ENCODE results near the gene SIRT6. TPM values are rescaled to one million over a fixed set of nuclear protein-coding genes. Genes with fewer than 3 reads are reported as not detected.
A peak's percentile ranks its signal among the peaks of the same experiment; 100 is the strongest.

The SIRT6 gene
- total and polyA plus RNA-seq, 5 donors from 2014 or later = 1.7 to 34.2 (median 4.0) TPM

DNA sequence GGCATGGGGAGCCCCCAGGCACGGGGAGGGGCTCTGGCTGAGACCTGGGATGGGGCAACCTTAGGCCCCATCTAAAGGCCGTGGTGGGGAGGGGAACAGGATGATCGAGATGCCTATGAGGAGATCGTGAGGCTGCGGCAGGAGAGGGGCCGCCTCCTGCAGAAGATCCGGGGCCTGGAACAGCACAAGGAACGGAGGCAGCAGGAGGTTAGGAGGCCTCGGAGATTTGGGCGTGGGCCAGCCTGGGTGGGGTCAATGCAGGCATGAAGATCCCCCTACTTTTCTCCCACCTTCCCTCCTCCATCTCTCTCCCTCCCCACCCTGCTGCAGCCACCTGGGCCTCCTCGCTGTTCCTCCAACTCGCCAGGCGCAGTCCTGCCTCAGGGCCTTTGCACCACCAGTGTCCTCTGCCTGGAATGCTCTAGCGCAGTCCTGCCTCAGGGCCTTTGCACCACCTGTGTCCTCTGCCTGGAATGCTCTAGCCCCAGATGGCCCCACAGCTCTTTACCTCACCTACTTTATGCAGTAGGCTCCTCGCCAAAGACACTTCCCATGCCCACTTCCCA is 27.9 kb upstream of the SIRT6 start:
- Mint-ChIP-seq H3K4me3 (no peak overlapping the region), H3K9me3 (no peaks in the 10 kb centered on the region), H3K27me3 (peaks cover 4% of the 10 kb centered on the region), H3K4me1 (peaks cover 0 to 12% (median 7%) of the 10 kb centered on the region in 4 donors), H3K27ac (no peak overlapping the region), H3K36me3 (no peaks in the 10 kb centered on the region)
- Histone ChIP-seq H3K9me3 (ENCODE audit: control insufficient read depth in 2 of 2, low read length in 2 of 2) (no peaks in the 10 kb centered on the region), H3K4me3 (ENCODE audit: low read depth, low read length) (no peak overlapping the region), H3K27ac (ENCODE audit: insufficient read depth, low read length, poor library complexity, severe bottlenecking) (no peak overlapping the region), H3K4me1 (ENCODE audit: control insufficient read depth, insufficient read depth, low read length, poor library complexity, severe bottlenecking) (no peaks in the 10 kb centered on the region), H3K36me3 (ENCODE audit: control insufficient read depth, insufficient read depth, low read length) (no peaks in the 10 kb centered on the region), H3K27me3 (ENCODE audit: control insufficient read depth, insufficient read depth, low read length) (peaks cover under 1% of the 10 kb centered on the region)
- DNase-seq = no peak
- ATAC-seq (ENCODE audit: low read depth in 2 of 2) = no peak

DNA sequence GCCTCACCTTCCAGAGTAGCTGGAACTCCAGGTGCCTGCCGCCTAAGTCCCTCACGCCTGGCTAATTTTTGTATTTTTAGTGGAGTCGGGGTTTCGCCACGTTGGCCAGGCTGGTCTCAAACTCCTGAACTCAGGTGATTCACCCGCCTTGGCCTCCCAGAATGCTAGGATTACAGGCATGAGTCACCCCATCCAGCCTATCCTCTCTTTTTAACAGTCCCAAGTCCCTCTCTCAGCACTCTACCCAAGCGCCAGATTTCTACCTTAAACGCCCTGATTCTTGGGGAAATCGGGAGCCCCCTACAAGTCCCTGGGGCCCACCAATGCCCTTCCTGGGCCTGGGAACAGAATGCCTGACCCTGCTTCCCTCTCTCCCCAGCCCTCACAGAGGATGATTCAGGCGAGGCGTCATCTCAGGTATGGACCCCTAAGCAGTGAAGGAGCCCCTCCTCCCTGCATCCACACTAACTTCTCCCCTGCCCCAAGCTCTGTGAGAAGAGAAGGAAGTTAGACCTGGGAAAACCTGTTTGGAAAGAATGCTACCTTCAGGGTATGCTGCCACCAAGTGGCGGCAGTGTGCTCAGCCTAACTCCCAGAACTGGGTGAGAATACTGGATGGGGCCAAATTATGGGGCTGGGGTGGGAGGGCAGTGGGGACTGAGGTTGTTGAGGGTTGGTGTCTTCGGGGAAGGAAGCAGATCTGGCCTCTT is 26.2 kb upstream of the SIRT6 start:
- peaks cover 2% of the 10 kb centered on the region for H3K27me3 ChIP-seq (ENCODE audit: control insufficient read depth, insufficient read depth, low read length)
- H3K4me1 ChIP-seq (ENCODE audit: control insufficient read depth, insufficient read depth, low read length, poor library complexity, severe bottlenecking) = no peaks in the 10 kb centered on the region
- H3K9me3 ChIP-seq (ENCODE audit: control insufficient read depth in 2 of 2, low read length in 2 of 2) = no peaks in the 10 kb centered on the region
- no peaks in the 10 kb centered on the region for H3K27me3 Mint-ChIP-seq
- no peak for ATAC-seq (ENCODE audit: low read depth in 2 of 2)
- H3K4me3 Mint-ChIP-seq = no peak overlapping the region
- H3K4me1 Mint-ChIP-seq = peaks cover 0 to 3% (median under 1%) of the 10 kb centered on the region in 4 donors
- no peaks in the 10 kb centered on the region for H3K9me3 Mint-ChIP-seq
- no peak overlapping the region for H3K27ac Mint-ChIP-seq
- H3K4me3 ChIP-seq (ENCODE audit: low read depth, low read length) = no peak overlapping the region
- no peaks in the 10 kb centered on the region for H3K36me3 ChIP-seq (ENCODE audit: control insufficient read depth, insufficient read depth, low read length)
- no peak overlapping the region for H3K27ac ChIP-seq (ENCODE audit: insufficient read depth, low read length, poor library complexity, severe bottlenecking)
- no peak for DNase-seq
- H3K36me3 Mint-ChIP-seq = no peaks in the 10 kb centered on the region

DNA sequence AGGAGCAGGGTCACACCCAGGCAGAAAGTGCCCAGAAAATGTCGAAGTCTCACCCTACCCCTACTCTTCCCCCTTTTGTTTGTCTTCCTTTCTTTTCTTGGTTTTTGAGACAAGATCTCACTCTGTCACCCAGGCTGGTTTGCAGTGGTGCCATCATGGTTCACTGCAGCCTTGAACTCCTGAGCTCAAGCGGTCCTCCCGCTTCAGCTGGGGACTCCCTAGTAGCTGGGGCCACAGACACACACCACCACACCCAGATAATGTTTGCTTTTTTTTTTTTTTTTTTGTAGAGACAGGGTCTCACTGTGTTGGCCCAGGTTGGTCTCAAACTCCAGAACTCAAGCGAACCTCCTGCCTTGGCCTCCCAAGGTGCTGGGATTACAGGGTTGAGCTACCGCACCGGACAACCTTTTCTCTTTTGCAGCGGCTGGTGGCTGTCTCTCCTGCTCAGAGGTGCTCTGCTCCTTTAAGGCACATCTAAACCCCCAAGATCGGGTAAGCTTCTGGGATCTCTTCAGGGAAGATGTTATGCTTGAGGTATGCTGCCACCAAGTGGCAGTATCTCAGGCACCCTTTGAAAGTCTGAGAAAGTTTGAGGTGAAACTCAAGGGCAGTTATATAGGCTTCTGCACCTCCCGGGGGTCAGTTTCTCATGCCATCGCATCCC is 24.6 kb upstream of the SIRT6 start:
- Histone ChIP-seq H3K4me1 (ENCODE audit: control insufficient read depth, insufficient read depth, low read length, poor library complexity, severe bottlenecking) (no peaks in the 10 kb centered on the region), H3K4me3 (ENCODE audit: low read depth, low read length) (no peak overlapping the region), H3K27ac (ENCODE audit: insufficient read depth, low read length, poor library complexity, severe bottlenecking) (no peak overlapping the region), H3K27me3 (ENCODE audit: control insufficient read depth, insufficient read depth, low read length) (peaks cover 2% of the 10 kb centered on the region), H3K36me3 (ENCODE audit: control insufficient read depth, insufficient read depth, low read length) (no peaks in the 10 kb centered on the region), H3K9me3 (ENCODE audit: control insufficient read depth in 2 of 2, low read length in 2 of 2) (no peaks in the 10 kb centered on the region)
- peaks cover 0 to 3% (median under 1%) of the 10 kb centered on the region in 4 donors for H3K4me1 Mint-ChIP-seq
- no peak overlapping the region for H3K4me3 Mint-ChIP-seq
- no peak overlapping the region for H3K27ac Mint-ChIP-seq
- DNase-seq (peak in 1 of 3 donors; percentile 24), ATAC-seq (ENCODE audit: low read depth in 2 of 2) (no peak)
- no peaks in the 10 kb centered on the region for H3K27me3 Mint-ChIP-seq
- no peaks in the 10 kb centered on the region for H3K36me3 Mint-ChIP-seq
- no peaks in the 10 kb centered on the region for H3K9me3 Mint-ChIP-seq

DNA sequence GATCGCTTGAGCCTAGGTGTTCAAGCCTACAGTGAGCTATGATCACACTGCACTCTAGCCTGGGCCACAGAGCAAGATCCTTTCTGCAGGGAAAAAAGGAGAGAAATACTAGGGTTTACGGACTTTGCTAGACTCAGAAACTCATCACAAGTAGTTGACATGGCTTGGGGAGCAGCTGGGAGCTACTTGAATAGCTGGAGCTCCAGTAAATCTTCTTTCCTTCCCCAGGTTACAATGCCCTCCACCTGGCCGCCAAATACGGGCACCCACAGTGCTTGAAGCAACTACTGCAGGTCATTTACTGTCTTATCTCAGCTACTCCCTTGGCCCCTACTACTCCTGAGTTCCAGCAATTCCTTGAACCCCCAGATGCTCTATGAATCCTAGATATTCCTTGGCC is 19.4 kb upstream of the SIRT6 start:
- Mint-ChIP-seq H3K9me3 (peaks cover 0 to 5% (median 0%) of the 10 kb centered on the region in 7 donors), H3K4me1 (peaks cover 5 to 17% (median 9%) of the 10 kb centered on the region in 4 donors)
- no peak for ATAC-seq (ENCODE audit: low read depth in 2 of 2)

DNA sequence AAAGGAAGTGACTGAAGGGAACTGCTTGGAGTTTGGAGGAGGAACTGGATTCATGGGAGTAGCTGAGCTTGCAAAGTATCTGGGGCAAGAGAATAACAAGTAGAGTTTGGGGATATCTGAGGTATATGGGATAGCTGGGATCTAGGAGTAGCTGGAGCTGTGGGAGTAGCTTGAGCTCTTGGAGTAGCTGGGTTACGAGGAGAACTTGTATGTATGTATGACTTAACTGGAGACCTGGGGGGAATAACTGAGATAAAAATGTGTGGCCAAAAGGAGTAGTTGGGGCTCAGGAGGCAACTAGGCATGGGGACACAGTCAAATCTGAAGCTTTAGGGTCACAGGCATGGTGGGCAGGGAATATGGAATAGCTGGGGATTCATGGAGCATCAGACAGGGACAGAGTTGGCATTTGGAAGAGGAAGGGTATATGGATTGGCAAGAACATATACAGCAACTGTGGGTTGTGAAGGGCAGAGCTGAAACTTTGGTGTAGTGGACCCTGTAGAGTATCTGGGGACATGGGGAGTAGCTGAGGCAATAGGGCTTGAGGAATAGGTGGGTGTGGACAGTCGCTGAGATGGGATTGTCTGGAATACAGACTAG is 18.7 kb upstream of the SIRT6 start:
- Histone ChIP-seq H3K27ac (ENCODE audit: insufficient read depth, low read length, poor library complexity, severe bottlenecking) (no peak overlapping the region), H3K9me3 (ENCODE audit: control insufficient read depth in 2 of 2, low read length in 2 of 2) (no peaks in the 10 kb centered on the region), H3K36me3 (ENCODE audit: control insufficient read depth, insufficient read depth, low read length) (no peaks in the 10 kb centered on the region), H3K27me3 (ENCODE audit: control insufficient read depth, insufficient read depth, low read length) (peaks cover 9% of the 10 kb centered on the region), H3K4me3 (ENCODE audit: low read depth, low read length) (no peak overlapping the region), H3K4me1 (ENCODE audit: control insufficient read depth, insufficient read depth, low read length, poor library complexity, severe bottlenecking) (no peaks in the 10 kb centered on the region)
- DNase-seq = no peak
- ATAC-seq (ENCODE audit: low read depth in 2 of 2) = no peak
- H3K4me1 Mint-ChIP-seq = peaks cover 5 to 17% (median 9%) of the 10 kb centered on the region in 4 donors
- H3K36me3 Mint-ChIP-seq = peaks cover 4% of the 10 kb centered on the region
- no peak overlapping the region for H3K4me3 Mint-ChIP-seq
- peak overlapping the region in 2 of 3 donors; percentile 34 to 79 for H3K27ac Mint-ChIP-seq
- H3K27me3 Mint-ChIP-seq = peaks cover 9% of the 10 kb centered on the region
- H3K9me3 Mint-ChIP-seq = peaks cover 0 to 5% (median 0%) of the 10 kb centered on the region in 7 donors

More for the DNA sequence above, 19.4 kb upstream of the SIRT6 start:
- Mint-ChIP-seq H3K36me3 (peaks cover 4% of the 10 kb centered on the region), H3K27ac (no peak overlapping the region), H3K27me3 (peaks cover 9% of the 10 kb centered on the region), H3K4me3 (no peak overlapping the region)
- Histone ChIP-seq H3K27me3 (ENCODE audit: control insufficient read depth, insufficient read depth, low read length) (peaks cover 9% of the 10 kb centered on the region), H3K36me3 (ENCODE audit: control insufficient read depth, insufficient read depth, low read length) (no peaks in the 10 kb centered on the region), H3K4me3 (ENCODE audit: low read depth, low read length) (no peak overlapping the region), H3K27ac (ENCODE audit: insufficient read depth, low read length, poor library complexity, severe bottlenecking) (no peak overlapping the region), H3K9me3 (ENCODE audit: control insufficient read depth in 2 of 2, low read length in 2 of 2) (no peaks in the 10 kb centered on the region), H3K4me1 (ENCODE audit: control insufficient read depth, insufficient read depth, low read length, poor library complexity, severe bottlenecking) (no peaks in the 10 kb centered on the region)
- no peak for DNase-seq

DNA sequence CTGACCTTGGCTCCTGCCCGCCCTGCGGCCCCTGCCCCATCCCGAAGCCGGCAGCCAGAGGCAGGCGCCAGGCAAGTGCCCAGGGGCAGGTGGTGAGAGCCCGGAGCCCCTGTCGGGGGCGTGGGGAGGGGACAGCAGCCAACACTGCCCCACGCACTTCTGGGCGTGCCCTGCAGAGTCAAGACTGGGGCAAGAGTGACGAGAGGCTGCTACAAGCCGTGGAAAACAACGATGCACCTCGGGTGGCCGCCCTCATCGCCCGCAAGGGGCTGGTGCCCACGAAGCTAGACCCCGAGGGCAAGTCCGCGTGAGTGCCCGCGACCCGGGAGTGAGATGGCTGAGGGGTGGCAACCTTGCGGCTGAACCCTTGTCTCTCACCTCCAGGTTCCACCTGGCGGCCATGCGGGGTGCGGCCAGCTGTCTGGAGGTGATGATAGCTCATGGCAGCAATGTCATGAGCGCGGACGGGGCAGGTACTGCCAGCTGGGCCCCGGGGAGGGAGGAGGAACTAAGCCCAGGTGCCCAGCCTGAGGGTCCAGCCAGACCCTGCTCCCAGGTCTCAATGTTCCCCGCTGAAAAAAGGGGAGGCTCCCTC is 17.4 kb upstream of the SIRT6 start:
- ATAC-seq (ENCODE audit: low read depth in 2 of 2) (no peak), DNase-seq (no peak)
- Histone ChIP-seq H3K4me1 (ENCODE audit: control insufficient read depth, insufficient read depth, low read length, poor library complexity, severe bottlenecking) (no peaks in the 10 kb centered on the region), H3K4me3 (ENCODE audit: low read depth, low read length) (no peak overlapping the region), H3K36me3 (ENCODE audit: control insufficient read depth, insufficient read depth, low read length) (no peaks in the 10 kb centered on the region), H3K9me3 (ENCODE audit: control insufficient read depth in 2 of 2, low read length in 2 of 2) (no peaks in the 10 kb centered on the region), H3K27me3 (ENCODE audit: control insufficient read depth, insufficient read depth, low read length) (peaks cover 7% of the 10 kb centered on the region), H3K27ac (ENCODE audit: insufficient read depth, low read length, poor library complexity, severe bottlenecking) (no peak overlapping the region)
- H3K4me3 Mint-ChIP-seq = no peak overlapping the region
- H3K27me3 Mint-ChIP-seq = peaks cover 9% of the 10 kb centered on the region
- H3K27ac Mint-ChIP-seq = no peak overlapping the region
- H3K4me1 Mint-ChIP-seq = peaks cover 5 to 17% (median 9%) of the 10 kb centered on the region in 4 donors
- peaks cover 0 to 5% (median 0%) of the 10 kb centered on the region in 7 donors for H3K9me3 Mint-ChIP-seq
- H3K36me3 Mint-ChIP-seq = peaks cover 4% of the 10 kb centered on the region

DNA sequence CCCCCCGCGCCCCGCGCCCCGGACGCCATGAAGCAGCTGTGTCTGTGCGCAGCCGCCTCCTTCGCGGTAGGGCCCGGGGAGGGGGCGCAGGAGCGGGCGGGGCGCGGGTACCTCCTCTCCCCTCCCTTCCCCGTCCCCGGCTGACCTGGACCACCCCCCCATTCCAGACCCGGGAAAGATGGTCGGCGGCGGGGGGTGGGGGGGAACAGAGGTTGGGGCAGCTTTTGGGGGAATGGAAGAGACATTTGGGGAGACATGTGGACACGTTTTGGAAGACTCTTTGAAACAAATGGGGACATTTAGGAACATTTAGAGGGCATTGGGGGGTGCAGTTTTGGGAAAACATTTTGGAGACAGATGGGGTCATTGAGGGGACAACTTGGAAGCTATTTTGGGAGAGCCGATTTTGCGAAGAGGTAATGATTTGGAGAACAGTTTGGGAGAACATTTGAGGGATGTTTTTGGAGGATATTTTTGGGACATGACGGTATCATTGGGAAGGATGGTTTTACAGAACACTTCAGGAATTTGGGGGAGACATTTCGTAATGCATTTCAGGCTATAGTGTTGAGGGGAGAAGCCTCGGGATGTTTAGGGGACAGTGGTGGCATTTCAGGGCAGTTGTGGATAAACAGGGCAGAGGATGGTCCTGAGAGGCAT is 16.2 kb upstream of the SIRT6 start:
- Histone ChIP-seq H3K4me3 (ENCODE audit: low read depth, low read length) (no peak overlapping the region), H3K36me3 (ENCODE audit: control insufficient read depth, insufficient read depth, low read length) (no peaks in the 10 kb centered on the region), H3K4me1 (ENCODE audit: control insufficient read depth, insufficient read depth, low read length, poor library complexity, severe bottlenecking) (no peaks in the 10 kb centered on the region), H3K27me3 (ENCODE audit: control insufficient read depth, insufficient read depth, low read length) (peaks cover 7% of the 10 kb centered on the region), H3K27ac (ENCODE audit: insufficient read depth, low read length, poor library complexity, severe bottlenecking) (no peak overlapping the region), H3K9me3 (ENCODE audit: control insufficient read depth in 2 of 2, low read length in 2 of 2) (no peaks in the 10 kb centered on the region)
- Mint-ChIP-seq H3K36me3 (peaks cover 4% of the 10 kb centered on the region), H3K4me3 (no peak overlapping the region), H3K4me1 (peaks cover 5 to 15% (median 8%) of the 10 kb centered on the region in 4 donors), H3K27ac (no peak overlapping the region), H3K27me3 (peaks cover 13% of the 10 kb centered on the region), H3K9me3 (peaks cover 0 to 5% (median 0%) of the 10 kb centered on the region in 7 donors)
- no peak for ATAC-seq (ENCODE audit: low read depth in 2 of 2)
- no peak for DNase-seq
